KMS-11 (cell line): ENCODE data around the gene DNAH11.
A peak's percentile ranks its signal among the peaks of the same experiment; 100 is the strongest.

Source experiments
- H2AFZ ChIP-seq: fragments of 200-600 bp; sonication (generic); 2 replicates; pipeline ENCODE4 v1.6.1; 2016; ENCODE audit warnings: antibody characterized with exemption, mixed run types, low read depth
- H3K27ac ChIP-seq: fragments of 200-600 bp; sonication (generic); 2 replicates; pipeline ENCODE4 v1.6.1; 2016; ENCODE audit warnings: mild to moderate bottlenecking, mixed run types
- H3K27me3 ChIP-seq: fragments of 200-600 bp; sonication (generic); 2 replicates; pipeline ENCODE4 v1.6.1; 2017; ENCODE audit warnings: mild to moderate bottlenecking, low read depth, mixed run types, moderate library complexity; ENCODE audit not compliant: insufficient read depth
- H3K36me3 ChIP-seq: fragments of 200-600 bp; sonication (generic); 2 replicates; pipeline ENCODE4 v1.6.1; 2017; ENCODE audit warnings: mild to moderate bottlenecking, mixed run types; ENCODE audit not compliant: insufficient read depth
- H3K4me1 ChIP-seq: fragments of 200-600 bp; sonication (generic); 2 replicates; pipeline ENCODE4 v1.6.1; 2016; ENCODE audit warnings: mild to moderate bottlenecking, low read depth, mixed run types; ENCODE audit not compliant: poor library complexity, severe bottlenecking
- H3K4me2 ChIP-seq: fragments of 200-600 bp; sonication (generic); 2 replicates; pipeline ENCODE4 v1.7.0; 2016; ENCODE audit warnings: mild to moderate bottlenecking, mixed run types
- H3K4me3 ChIP-seq: fragments of 200-600 bp; sonication (generic); IDR thresholded peaks from 2 replicates; pipeline ENCODE4 v1.6.1; 2017; ENCODE audit warnings: low read depth, low read length, mixed read lengths; ENCODE audit not compliant: insufficient read depth
- H3K79me2 ChIP-seq: fragments of 200-600 bp; sonication (generic); 2 replicates; pipeline ENCODE4 v1.6.1; 2016; ENCODE audit warnings: low read depth, mixed run types; ENCODE audit not compliant: insufficient read depth
- H3K9ac ChIP-seq: fragments of 200-600 bp; sonication (generic); 2 replicates; pipeline ENCODE4 v1.6.1; 2016; ENCODE audit warnings: mild to moderate bottlenecking, mixed run types
- H4K20me1 ChIP-seq: fragments of 200-600 bp; sonication (generic); 2 replicates; pipeline ENCODE4 v1.6.1; 2016; ENCODE audit warnings: mild to moderate bottlenecking, mixed run types; ENCODE audit not compliant: insufficient read depth
- CTCF ChIP-seq: fragments of 200-600 bp; sonication (generic); conservative IDR thresholded peaks from 2 replicates; pipeline ENCODE4 v1.6.1; 2017; ENCODE audit warnings: low read depth, mild to moderate bottlenecking, antibody characterized with exemption, low read length, moderate library complexity, mixed read lengths

DNAH11 gene

GRCh38 chr7:21542891-21543527, at the start of gene DNAH11:
DNAH11 (plus strand) TSS chr7:21543039; CDS start chr7:21543246, 207 bp downstream.
- H4K20me1 ChIP-seq, result no peaks in the 10 kb centered on the region
- peak within 1 kb of the TSS; percentile 84 for H3K4me2 ChIP-seq
- no peak within 1 kb of the TSS for H3K4me3 ChIP-seq
- peak within 1 kb of the TSS; percentile 44; the same call in 1 of the 2 replicates for H3K9ac ChIP-seq
- H3K27me3 ChIP-seq, result no peaks in the 10 kb centered on the region; the same call in 1 of the 2 replicates
- H3K4me1 ChIP-seq, result peaks cover 15% of the 10 kb centered on the region
- H3K79me2 ChIP-seq, result no peaks in the 10 kb centered on the region
- H2AFZ ChIP-seq, result peak within 1 kb of the TSS; percentile 92
- H3K36me3 ChIP-seq, result no peaks in the 10 kb centered on the region
- H3K27ac ChIP-seq, result no peak within 1 kb of the TSS
- TF ChIP-seq CTCF, result no peak

GRCh38 chr7:21495731-21496130, 47.1 kb upstream of the DNAH11 start:
- Histone ChIP-seq H3K4me3 (no peak overlapping the region), H2AFZ (no peak overlapping the region), H3K79me2 (no peaks in the 10 kb centered on the region), H3K4me1 (no peaks in the 10 kb centered on the region), H3K9ac (no peak overlapping the region), H3K27me3 (no peaks in the 10 kb centered on the region), H3K36me3 (no peaks in the 10 kb centered on the region), H4K20me1 (no peaks in the 10 kb centered on the region), H3K4me2 (no peak overlapping the region), H3K27ac (no peak overlapping the region)
- TF ChIP-seq CTCF, result no peak

- Histone ChIP-seq H3K36me3 (no peaks in the 10 kb centered on the region), H3K27ac (no peak overlapping the region), H3K4me1 (no peaks in the 10 kb centered on the region), H3K4me3 (no peak overlapping the region), H4K20me1 (no peaks in the 10 kb centered on the region), H3K9ac (no peak overlapping the region), H3K4me2 (no peak overlapping the region), H2AFZ (no peak overlapping the region), H3K79me2 (no peaks in the 10 kb centered on the region), H3K27me3 (no peaks in the 10 kb centered on the region)
- peak; percentile 60 for TF ChIP-seq CTCF
Measured at GRCh38 chr7:21497072-21497471, 45.8 kb upstream of the DNAH11 start.

GRCh38 chr7:21500117-21500832, 42.6 kb upstream of the DNAH11 start:
- H3K36me3 ChIP-seq, result no peaks in the 10 kb centered on the region
- H3K4me3 ChIP-seq, result no peak overlapping the region
- no peak overlapping the region for H3K4me2 ChIP-seq
- H3K4me1 ChIP-seq, result no peaks in the 10 kb centered on the region
- H2AFZ ChIP-seq, result no peak overlapping the region
- no peak overlapping the region for H3K27ac ChIP-seq
- TF ChIP-seq CTCF, result no peak
- H3K9ac ChIP-seq, result no peak overlapping the region
- H3K27me3 ChIP-seq, result no peaks in the 10 kb centered on the region
- H3K79me2 ChIP-seq, result no peaks in the 10 kb centered on the region
- no peaks in the 10 kb centered on the region for H4K20me1 ChIP-seq
